ENCODE results near the gene YES1.
A peak's percentile ranks its signal among the peaks of the same experiment; 100 is the strongest.

Gene YES1

DNA sequence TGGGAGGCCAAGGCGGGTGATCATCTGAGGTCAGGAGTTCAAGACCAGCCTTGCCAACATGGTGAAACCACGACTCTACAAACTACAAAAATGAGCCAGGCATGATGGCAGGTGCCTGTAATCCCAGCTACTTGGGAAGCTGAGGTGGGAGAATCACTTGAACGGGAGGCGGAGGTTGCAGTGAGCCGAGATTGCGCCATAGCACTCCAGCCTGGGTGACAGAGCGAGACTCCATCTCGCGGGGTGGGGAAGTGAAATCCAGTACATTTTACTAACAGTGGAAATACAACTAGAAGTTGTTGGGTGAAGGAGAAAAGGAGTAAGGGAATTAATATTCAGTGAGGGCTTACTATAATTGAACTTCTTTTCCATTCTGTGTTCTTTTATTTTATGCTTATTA lies 86.4 kb downstream of the YES1 start:
- DNase-seq (ENCODE audit: low read depth), result no peak

DNA sequence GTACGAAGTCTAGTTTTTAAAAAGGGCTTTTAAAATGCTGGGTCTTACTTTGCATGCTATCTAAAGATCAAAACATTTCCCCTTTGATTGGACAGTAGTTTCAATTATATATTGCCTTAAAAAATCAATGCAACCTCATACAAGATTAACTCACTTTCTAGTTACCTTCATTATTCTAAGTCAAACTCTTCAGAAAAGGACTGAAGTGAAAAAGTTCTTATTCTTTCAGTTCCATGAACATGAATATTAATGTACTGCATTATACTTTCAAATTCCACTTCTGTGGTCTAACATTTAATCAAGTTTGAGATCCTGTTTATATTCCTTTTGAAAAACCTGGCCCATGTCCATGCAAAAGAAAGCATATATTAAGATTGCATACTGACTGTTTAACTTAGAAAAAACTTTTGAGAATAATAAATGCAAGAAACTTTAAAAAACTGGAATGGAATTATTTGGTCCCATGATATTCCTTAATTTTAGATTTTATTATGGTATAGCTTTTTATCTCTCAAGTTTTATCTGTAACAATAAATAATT lies 88.4 kb downstream of the YES1 start:
- no peak for DNase-seq (ENCODE audit: low read depth)

DNA sequence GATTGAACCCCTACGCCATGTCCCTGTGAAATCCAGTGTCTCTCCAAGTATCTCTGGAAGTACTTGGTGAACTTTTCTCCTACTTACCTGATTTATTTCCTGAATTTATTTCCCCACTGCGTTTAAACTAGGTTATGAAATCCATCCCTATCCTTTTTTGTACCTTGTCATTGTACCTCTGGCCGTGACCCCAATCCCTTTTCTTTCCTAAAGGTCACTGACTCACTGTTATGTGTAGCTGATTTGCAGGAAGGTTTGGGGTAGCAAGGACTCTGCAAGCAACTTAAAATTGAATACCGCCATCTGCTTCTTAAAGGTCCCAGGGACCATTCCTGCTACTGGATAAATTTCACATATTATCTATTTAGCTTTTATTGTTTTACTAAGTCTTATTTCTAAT lies 95.0 kb downstream of the YES1 start:
- no peak for DNase-seq (ENCODE audit: low read depth)

DNA sequence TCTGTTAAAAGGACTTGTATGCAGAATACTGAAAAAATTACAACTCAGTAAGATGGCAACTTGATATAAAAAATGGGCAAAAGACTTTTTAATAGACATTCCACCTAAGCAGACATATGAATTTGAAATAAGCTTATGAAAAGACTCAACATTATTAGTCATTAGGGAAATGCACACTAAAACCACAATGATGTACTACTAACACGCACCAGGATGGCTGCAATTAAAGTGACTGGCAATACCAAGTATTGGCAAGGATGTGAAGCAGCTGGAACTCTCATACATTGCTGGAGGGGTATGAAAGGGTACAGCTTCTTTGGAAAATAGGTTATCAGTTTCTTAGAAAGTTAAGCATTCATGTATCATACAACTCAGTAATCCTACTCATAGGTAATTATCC lies 96.4 kb downstream of the YES1 start:
- peak; percentile 56 for DNase-seq (ENCODE audit: low read depth)

DNA sequence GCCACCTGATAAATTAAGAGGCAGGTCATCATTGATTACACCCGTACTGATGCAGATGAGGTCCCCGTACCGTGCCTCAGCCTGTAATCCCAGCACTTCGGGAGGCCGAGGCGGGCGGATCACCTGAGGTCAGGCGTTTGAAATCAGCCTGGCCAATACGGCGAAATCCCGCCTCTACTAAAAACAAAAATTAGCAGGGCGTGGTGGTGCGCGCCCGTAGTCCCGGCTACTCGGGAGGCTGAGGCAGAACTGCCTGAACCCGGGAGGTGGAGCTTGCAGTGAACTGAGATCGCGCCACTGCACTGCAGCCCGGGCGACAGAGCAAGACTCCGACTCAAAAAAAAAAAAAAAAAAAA lies 98.9 kb downstream of the YES1 start:
- no peak for DNase-seq (ENCODE audit: low read depth)

- peak; percentile 66 for DNase-seq (ENCODE audit: low read depth)
These were observed 99.5 kb downstream of the YES1 start, which contains the start of gene ENOSF1 for GRCh38 chr18:712401-713134. Gene ENOSF1, minus strand, starts transcription at chr18:712630. Its CDS starts 43 bp downstream, at chr18:712587.

GRCh38 chr18:711657-712400 lies 100.2 kb downstream of the YES1 start:
- DNase-seq (ENCODE audit: low read depth), result peak; percentile 69

- no peak for DNase-seq (ENCODE audit: low read depth)
These were observed 100.8 kb downstream of the YES1 start for GRCh38 chr18:711310-711656.

- DNase-seq (ENCODE audit: low read depth), result no peak
These were observed 101.4 kb downstream of the YES1 start for GRCh38 chr18:710418-711300.

DNA sequence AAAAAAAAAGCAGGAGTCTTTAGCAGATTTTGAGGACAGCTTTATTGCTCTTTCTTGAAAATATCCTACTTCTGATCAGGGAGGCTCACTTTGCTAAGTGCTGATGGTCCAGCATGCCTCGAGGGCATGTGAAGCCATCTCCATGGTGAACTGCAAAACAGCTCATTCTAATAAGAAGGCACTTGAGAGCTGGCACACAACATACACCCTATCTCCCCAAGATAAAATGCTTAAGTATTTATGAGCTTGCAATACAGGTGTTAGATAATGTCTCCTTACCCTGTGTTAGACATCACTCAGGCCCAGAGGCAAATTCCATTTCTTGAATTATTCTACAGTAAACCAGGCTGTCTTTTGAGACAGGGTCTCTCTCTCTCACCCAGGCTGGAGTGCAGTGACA lies 102.3 kb downstream of the YES1 start:
- no peak for DNase-seq (ENCODE audit: low read depth)

DNA sequence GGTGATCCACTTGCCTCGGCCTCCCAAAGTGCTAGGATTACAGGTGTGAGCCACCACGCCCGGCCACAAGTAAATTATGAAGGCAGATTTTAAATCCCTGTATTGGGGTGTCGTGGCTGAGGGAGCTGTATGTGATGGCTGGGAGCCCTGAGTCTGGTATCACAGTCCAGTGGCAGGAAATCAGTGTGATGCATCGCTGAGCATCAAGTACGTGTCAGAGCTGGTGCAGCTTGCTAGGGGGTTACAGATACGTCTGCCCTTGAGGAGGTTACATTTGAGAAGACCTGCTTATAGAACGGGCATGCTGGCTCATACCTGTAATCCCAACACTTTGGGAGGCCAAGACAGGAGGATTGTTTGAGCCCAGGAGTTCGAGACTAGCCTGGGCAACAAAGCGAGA lies 103.9 kb downstream of the YES1 start:
- DNase-seq (ENCODE audit: low read depth), result no peak

DNA sequence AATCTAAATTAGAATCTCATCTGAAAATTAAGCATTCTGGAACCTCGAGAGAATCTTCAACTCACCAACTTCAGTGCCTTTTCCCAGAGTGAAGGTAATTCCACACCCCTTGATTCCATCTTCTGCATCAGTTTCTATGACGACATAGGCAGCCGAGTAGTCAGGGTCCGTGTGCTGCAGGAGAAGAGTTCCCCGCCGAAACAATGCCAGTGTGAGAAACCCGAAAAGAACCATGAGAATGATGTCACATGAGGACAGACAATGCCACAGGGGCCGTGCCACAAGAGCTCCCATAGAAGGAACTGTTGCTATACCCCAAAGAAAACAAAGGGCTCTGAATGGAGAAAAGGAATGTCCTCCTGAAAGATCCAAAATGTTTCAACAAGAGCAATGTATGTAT lies 105.6 kb downstream of the YES1 start:
- no peak for DNase-seq (ENCODE audit: low read depth)

DNA sequence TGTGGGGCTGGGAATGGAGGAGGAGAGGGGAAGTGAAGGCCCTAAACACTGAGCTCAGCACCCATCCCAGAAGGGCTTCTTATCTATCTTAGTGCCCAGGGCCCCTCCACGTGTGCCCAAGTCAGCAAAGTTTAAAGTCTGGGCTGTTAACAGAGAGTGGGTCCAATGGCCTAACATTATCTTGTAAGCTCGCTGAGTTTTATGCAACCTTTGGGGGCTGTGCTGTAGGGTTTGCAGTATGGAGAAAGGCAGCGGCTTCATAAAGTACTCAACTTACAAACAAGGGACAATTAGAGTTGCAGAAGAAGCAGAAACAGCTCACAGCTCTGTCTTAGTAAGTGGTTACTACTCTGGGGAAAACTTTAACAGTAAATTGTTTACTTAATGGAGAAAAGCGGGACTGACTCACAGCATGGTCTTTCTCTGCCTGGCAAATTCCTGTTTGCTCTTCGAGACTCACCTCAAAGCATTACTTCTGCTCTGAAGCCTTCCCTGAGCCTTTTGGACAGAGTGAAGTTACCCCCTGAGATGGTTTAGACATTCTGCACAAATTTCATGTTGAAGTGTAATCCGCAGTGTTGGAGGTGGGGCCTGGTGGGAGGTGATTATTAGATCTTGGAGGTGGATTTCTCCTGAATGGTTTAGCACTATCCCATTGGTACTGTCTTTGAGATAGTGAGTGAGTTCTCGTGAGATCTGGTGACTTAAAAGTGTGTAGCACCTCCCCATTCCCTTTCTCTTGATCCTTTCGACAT lies 108.7 kb downstream of the YES1 start:
- DNase-seq (ENCODE audit: low read depth), result peak; percentile 32

GRCh38 chr18:697800-698199 lies 114.2 kb downstream of the YES1 start:
- DNase-seq (ENCODE audit: low read depth), result no peak

DNA sequence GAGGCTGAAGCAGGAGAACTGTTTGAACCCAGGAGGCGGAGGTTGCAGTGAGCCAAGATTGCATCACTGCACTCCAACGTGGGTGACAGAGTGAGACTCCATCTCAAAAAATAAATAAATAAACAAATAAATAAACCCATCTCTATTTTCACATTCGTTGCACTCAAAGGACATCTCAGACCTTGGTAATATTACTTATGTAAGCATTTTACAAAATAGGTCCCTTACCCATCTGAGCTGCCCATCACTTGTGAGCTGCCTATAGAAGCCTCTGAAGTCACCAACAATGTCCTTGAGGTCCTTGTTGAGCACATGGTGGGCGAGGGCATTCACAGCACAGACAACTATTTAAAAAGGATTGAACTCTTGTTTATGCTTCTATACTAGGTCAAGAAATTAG lies 115.0 kb downstream of the YES1 start:
- no peak for DNase-seq (ENCODE audit: low read depth)

GRCh38 chr18:693466-694187 lies 118.4 kb downstream of the YES1 start:
- no peak for DNase-seq (ENCODE audit: low read depth)

DNA sequence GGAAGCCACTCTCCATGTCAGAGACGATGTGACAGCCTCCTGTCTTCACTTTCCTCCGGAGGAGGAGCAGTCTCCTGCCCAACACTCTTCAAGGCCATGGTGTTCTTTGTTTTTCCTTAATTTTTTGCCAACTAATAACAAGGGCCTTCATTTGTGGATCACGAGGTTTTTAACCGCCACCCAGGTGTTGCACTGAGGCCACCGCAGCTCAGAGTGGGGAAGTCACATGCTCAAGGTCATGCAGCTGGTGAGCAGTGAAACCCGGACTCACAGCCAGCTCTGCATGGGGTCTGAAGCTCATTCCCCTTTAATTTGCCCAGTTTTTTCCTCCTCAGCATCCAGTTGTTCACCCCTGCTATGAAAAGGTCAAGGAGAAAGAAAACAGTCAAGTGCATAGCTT lies 119.2 kb downstream of the YES1 start:
- no peak for DNase-seq (ENCODE audit: low read depth)

DNA sequence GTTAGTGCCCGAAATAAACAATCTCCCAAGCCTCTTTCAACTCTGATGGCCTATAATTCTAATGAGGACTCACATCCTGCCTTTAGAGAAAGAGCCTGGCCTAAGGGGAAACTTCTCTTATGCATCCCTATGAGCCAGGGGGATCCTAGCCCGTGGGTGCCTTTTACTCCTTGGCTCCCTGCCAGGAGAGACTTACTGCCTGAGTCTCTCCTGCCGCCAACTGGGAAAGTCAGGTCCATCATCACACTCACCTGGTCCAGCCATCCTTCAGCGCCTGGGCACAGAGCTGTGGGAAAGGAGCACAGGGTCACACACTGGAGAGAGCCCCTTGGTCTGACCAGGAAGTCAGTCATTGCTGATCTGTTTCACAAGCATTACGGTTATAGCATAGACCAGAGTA lies 123.7 kb downstream of the YES1 start:
- no peak for DNase-seq (ENCODE audit: low read depth)

- DNase-seq (ENCODE audit: low read depth), result no peak
These were observed 125.5 kb downstream of the YES1 start for GRCh38 chr18:686339-687111.

DNA sequence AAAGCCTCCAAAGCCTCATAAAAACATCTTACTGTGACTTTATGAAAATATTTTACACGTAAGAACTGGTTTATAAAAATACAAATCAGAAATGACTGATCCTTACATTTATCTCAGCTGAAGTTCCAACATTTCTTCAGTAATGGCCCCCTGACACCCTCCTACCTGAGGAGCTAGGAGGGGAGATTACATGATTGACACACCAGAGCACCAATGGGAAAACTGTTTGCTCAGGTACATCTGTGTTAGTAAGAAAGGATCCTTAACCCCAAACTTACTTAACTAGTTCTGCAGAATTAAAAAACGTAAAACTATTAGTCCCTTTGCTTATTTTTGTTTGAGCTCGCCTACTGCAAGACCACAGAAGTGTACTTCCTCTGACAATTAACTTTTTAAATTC lies 126.6 kb downstream of the YES1 start:
- DNase-seq (ENCODE audit: low read depth), result no peak

Data from GM04504 (cell line).